Kidney (tissue), 14 donors: ENCODE results near the gene NCKAP5. TPM values are rescaled to one million over a fixed set of nuclear protein-coding genes. Genes with fewer than 3 reads are reported as not detected.

Experiments
- DNase-seq, 5 donors: peaks; one replicate each; pipeline ENCODE4 v3.0.0-alpha.2; 2013 to 2020
- FAIRE-seq: peaks from 2 replicates; lab custom pipeline; 2012; peaks lifted over from hg19 to GRCh38; lab: Jason Lieb, UNC
- H3K27ac ChIP-seq, 2 donors: one replicate each; pipeline ENCODE4 v1.7.0; 2013; ENCODE audit warnings: low read depth in 2 of 2, low read length in 2 of 2, inconsistent platforms in 1 of 2
- H3K27me3 ChIP-seq: one replicate; pipeline ENCODE4 v1.7.1; 2013; ENCODE audit warnings: low read length, inconsistent platforms; ENCODE audit not compliant: control insufficient read depth, insufficient read depth
- H3K36me3 ChIP-seq, 3 donors: one replicate each; pipeline versions ENCODE4 v1.7.0 to v1.7.1; 2013; ENCODE audit warnings: low read length in 3 of 3, control low read depth in 1 of 3, inconsistent platforms in 1 of 3; ENCODE audit not compliant: insufficient read depth in 3 of 3, control insufficient read depth in 2 of 3
- H3K4me1 ChIP-seq, 3 donors: one replicate each; pipeline versions ENCODE4 v1.7.0 to v1.7.1; 2013; ENCODE audit warnings: low read length in 3 of 3, inconsistent platforms in 1 of 3, low read depth in 1 of 3; ENCODE audit not compliant: control insufficient read depth in 2 of 3, insufficient read depth in 2 of 3
- H3K4me3 ChIP-seq, 3 donors: one replicate each; pipeline versions ENCODE4 v1.7.0 to v1.8.1; 2013; ENCODE audit warnings: low read length in 3 of 3, control low read depth in 1 of 3, inconsistent platforms in 1 of 3
- H3K9ac ChIP-seq, 3 donors: one replicate each; pipeline versions ENCODE4 v1.7.0 to v1.7.1; 2013; ENCODE audit warnings: low read length in 3 of 3, control low read depth in 1 of 3, inconsistent platforms in 1 of 3
- H3K9me3 ChIP-seq, 3 donors: one replicate each; pipeline versions ENCODE4 v1.7.0 to v1.7.1; 2013; ENCODE audit warnings: low read length in 3 of 3, control low read depth in 1 of 3, inconsistent platforms in 1 of 3; ENCODE audit not compliant: control insufficient read depth in 2 of 3, insufficient read depth in 1 of 3
- CTCF ChIP-seq: IDR thresholded peaks from 3 replicates; pipeline ENCODE4 v1.5.1; 2012; ENCODE audit warnings: mild to moderate bottlenecking, moderate library complexity, borderline replicate concordance; ENCODE audit not compliant: insufficient read depth; ENCODE audit errors: extremely low read depth
- intact Hi-C: fragments of 100-400 bp; cut with DNase I; formaldehyde crosslinking; loops from one replicate; pipeline ENCODE4 v1.11.1; 2022
- polyA plus RNA-seq: library from polyadenylated mRNA; stranded (reverse); fragments of 350-450 nt; fragmentation: Illumina TruSeq; extraction: RNeasy Lipid Tissue Mini Kit (QIAGEN cat#74804); gene quantifications from one replicate; pipeline ENCODE4 v1.2.3, GENCODE V29; 2014; ENCODE audit warnings: low read depth, low replicate concordance; ENCODE audit not compliant: insufficient read depth
- total RNA-seq: library from RNA; stranded (reverse); fragmentation: NEBNext Ultra II Directional; extraction: Animal tissue kit (Norgen Biotek cat#: 25700); gene quantifications from one replicate; pipeline ENCODE4 v1.2.1, GENCODE V29; 2021
- donor health status: control.
- donor health status: control.
- donor health status: control.
- donor health status: control.
- donor health status: control.
- donor health status: DM: yes; HTN: yes; CAD: no.
- donor health status: Normal renal cell carcinoma (clear cell type).

The NCKAP5 gene
- total and polyA plus RNA-seq, 2 donors from 2014 or later: 1.8 to 2.9 TPM

- DNase-seq: no peak
These were observed 773.0 kb downstream of the NCKAP5 start for GRCh38 chr2:132795220-132795619.

GRCh38 chr2:132793532-132793931, 774.7 kb downstream of the NCKAP5 start:
- no peak for FAIRE-seq
- Histone ChIP-seq H3K36me3 (no peaks in the 10 kb centered on the region), H3K27ac (no peak overlapping the region), H3K4me3 (no peak overlapping the region), H3K27me3 (no peaks in the 10 kb centered on the region), H3K9me3 (no peaks in the 10 kb centered on the region), H3K9ac (no peak overlapping the region), H3K4me1 (no peaks in the 10 kb centered on the region)
- intact Hi-C loops: no loop called here
- DNase-seq: no peak
- no peak for TF ChIP-seq CTCF

More at GRCh38 chr2:132795220-132795619, 773.0 kb downstream of the NCKAP5 start:
- no peak for TF ChIP-seq CTCF
- FAIRE-seq: no peak
- Histone ChIP-seq H3K9ac (no peak overlapping the region), H3K27me3 (no peaks in the 10 kb centered on the region), H3K4me1 (no peaks in the 10 kb centered on the region), H3K4me3 (no peak overlapping the region), H3K27ac (no peak overlapping the region), H3K9me3 (no peaks in the 10 kb centered on the region), H3K36me3 (no peaks in the 10 kb centered on the region)
- intact Hi-C loops: no loop called here

- FAIRE-seq (no peak), DNase-seq (no peak)
- H3K4me1 ChIP-seq: no peaks in the 10 kb centered on the region
- H3K27ac ChIP-seq: no peak overlapping the region
- H3K9me3 ChIP-seq: no peaks in the 10 kb centered on the region
- no peak overlapping the region for H3K4me3 ChIP-seq
- no peaks in the 10 kb centered on the region for H3K36me3 ChIP-seq
- TF ChIP-seq CTCF: no peak
- H3K27me3 ChIP-seq: no peaks in the 10 kb centered on the region
- no peak overlapping the region for H3K9ac ChIP-seq
- intact Hi-C loops: no loop called here
These were observed 778.0 kb downstream of the NCKAP5 start for GRCh38 chr2:132790207-132790785.

GRCh38 chr2:132789066-132789465, 779.2 kb downstream of the NCKAP5 start:
- DNase-seq: no peak
- intact Hi-C loops: no loop called here
- Histone ChIP-seq H3K9me3 (no peaks in the 10 kb centered on the region), H3K4me1 (no peaks in the 10 kb centered on the region), H3K27ac (no peak overlapping the region), H3K4me3 (no peak overlapping the region), H3K9ac (no peak overlapping the region), H3K36me3 (no peaks in the 10 kb centered on the region), H3K27me3 (no peaks in the 10 kb centered on the region)
- no peak for FAIRE-seq
- TF ChIP-seq CTCF: no peak
